Lower lobe of right lung (tissue), 2 donors: ENCODE measurements around the gene WDR4. TPM values are rescaled to one million over a fixed set of nuclear protein-coding genes. Genes with fewer than 3 reads are reported as not detected.

Experiments used
- ATAC-seq, 2 donors: fragments of 200-7000 bp; cut with Tn5 transposase; one replicate each; pipeline ENCODE4 v1.9.1; 2020 to 2022; ENCODE audit warnings: mild to moderate bottlenecking in 2 of 2, moderate library complexity in 2 of 2
- DNase-seq: peaks from one replicate; pipeline ENCODE4 v3.0.0-alpha.2; 2020
- H3K27ac ChIP-seq: fragments of 200-600 bp; one replicate; pipeline ENCODE4 v1.8.0; 2022
- H3K27me3 ChIP-seq: fragments of 200-600 bp; one replicate; pipeline ENCODE4 v1.8.0; 2022; ENCODE audit warnings: low read depth
- H3K36me3 ChIP-seq: fragments of 200-600 bp; one replicate; pipeline ENCODE4 v1.8.0; 2022; ENCODE audit warnings: mild to moderate bottlenecking
- H3K4me1 ChIP-seq: fragments of 200-600 bp; one replicate; pipeline ENCODE4 v1.8.0; 2022
- H3K4me3 ChIP-seq: fragments of 200-600 bp; one replicate; pipeline ENCODE4 v1.8.0; 2022; ENCODE audit warnings: mild to moderate bottlenecking
- H3K9me3 ChIP-seq: fragments of 200-600 bp; one replicate; pipeline ENCODE4 v1.8.0; 2022
- intact Hi-C: fragments of 100-400 bp; cut with DNase I; formaldehyde crosslinking; loops from one replicate; pipeline ENCODE4 v1.11.0; 2022
- total RNA-seq: library from RNA; stranded (reverse); fragmentation: NEBNext Ultra II Directional; extraction: Animal tissue kit (Norgen Biotek cat#: 25700); gene quantifications from one replicate; pipeline ENCODE4 v1.2.1, GENCODE V29; 2021
- TF ChIP-seq, protein P1 (sequence below): fragments of 200-600 bp; IDR thresholded peaks from one replicate; pipeline ENCODE4 v1.8.0; 2022; ENCODE audit warnings: antibody characterized with exemption, mild to moderate bottlenecking
- donor health status: DM: no; HTN: yes; CAD: no; lungs with severe emphysema.

The WDR4 gene
- total RNA-seq, 1 donor from 2014 or later, result 17.1 TPM

DNA sequence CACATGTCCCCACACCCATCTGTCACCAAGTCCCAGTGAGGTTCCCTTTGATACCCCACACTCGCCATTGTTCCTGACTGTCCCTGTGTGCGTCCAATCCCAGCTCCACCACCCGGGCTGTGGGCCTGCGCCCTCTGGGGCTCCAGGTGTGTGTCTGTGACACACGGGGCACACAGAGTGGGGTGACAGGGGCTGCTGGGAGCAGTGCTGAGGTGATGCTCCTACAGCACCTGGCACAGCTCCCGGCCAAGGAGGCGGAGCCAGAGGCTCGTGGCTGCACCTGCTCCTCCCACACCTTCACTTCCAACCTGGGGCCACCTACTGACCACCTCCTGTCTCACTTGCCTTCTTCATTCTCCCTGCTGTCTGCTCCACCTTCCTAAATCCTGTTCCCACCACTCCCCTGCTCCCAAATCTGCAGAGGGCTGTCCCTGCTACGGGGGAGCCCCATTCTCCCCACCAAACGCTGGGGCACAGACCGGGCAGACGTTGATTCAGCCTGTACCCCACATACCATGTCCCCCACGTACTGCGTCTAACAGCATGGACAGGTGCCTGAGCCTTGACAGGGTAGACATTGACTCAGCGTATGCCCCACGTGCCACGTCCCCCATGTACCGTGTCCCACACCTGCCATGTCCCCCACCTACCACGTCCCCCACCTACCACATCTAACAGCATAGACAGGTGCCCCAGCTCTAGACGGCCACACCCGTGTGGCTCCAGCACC, 16.4 kb downstream of the WDR4 start:
- Histone ChIP-seq H3K4me3 (no peak overlapping the region), H3K9me3 (no peaks in the 10 kb centered on the region), H3K4me1 (peaks cover 8% of the 10 kb centered on the region), H3K36me3 (peaks cover 65% of the 10 kb centered on the region), H3K27ac (no peak overlapping the region), H3K27me3 (no peaks in the 10 kb centered on the region)
- ATAC-seq (no peak), DNase-seq (no peak)
- TF ChIP-seq, protein P1, sequence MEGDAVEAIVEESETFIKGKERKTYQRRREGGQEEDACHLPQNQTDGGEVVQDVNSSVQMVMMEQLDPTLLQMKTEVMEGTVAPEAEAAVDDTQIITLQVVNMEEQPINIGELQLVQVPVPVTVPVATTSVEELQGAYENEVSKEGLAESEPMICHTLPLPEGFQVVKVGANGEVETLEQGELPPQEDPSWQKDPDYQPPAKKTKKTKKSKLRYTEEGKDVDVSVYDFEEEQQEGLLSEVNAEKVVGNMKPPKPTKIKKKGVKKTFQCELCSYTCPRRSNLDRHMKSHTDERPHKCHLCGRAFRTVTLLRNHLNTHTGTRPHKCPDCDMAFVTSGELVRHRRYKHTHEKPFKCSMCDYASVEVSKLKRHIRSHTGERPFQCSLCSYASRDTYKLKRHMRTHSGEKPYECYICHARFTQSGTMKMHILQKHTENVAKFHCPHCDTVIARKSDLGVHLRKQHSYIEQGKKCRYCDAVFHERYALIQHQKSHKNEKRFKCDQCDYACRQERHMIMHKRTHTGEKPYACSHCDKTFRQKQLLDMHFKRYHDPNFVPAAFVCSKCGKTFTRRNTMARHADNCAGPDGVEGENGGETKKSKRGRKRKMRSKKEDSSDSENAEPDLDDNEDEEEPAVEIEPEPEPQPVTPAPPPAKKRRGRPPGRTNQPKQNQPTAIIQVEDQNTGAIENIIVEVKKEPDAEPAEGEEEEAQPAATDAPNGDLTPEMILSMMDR, result no peak
- intact Hi-C loops, result no loop called here

DNA sequence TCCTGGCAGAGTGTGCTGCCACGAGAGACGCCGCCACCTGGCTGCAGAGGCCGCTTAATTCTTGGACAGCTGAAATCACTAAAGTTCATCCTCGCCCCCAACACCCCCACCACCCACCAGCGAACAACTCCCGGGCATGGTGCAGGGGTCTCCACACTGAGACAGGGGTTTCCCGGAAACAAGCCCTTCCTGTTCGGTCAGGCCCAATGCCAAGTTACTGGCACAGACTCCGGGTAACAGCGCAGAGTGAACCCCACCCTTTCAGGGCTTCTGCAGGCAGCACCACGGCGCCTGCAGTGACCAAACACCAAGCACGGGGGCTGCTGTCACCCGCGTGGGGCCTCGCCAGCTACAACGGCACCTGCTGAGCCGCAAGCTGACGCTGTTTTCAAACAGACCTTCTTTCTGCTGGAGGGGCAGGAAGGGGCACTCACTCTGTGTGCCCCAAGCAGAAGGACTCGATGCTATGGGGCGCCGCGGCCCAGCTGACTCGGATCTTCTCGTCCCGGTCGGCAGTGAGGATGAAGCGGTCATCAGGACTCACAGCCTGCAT, 17.4 kb downstream of the WDR4 start:
- TF ChIP-seq, protein P1, result no peak
- Histone ChIP-seq H3K4me3 (no peak overlapping the region), H3K27ac (peak overlapping the region; percentile 24), H3K4me1 (peaks cover 8% of the 10 kb centered on the region), H3K36me3 (peaks cover 68% of the 10 kb centered on the region), H3K9me3 (no peaks in the 10 kb centered on the region), H3K27me3 (no peaks in the 10 kb centered on the region)
- ATAC-seq (no peak), DNase-seq (no peak)
- intact Hi-C loops, result no loop called here

DNA sequence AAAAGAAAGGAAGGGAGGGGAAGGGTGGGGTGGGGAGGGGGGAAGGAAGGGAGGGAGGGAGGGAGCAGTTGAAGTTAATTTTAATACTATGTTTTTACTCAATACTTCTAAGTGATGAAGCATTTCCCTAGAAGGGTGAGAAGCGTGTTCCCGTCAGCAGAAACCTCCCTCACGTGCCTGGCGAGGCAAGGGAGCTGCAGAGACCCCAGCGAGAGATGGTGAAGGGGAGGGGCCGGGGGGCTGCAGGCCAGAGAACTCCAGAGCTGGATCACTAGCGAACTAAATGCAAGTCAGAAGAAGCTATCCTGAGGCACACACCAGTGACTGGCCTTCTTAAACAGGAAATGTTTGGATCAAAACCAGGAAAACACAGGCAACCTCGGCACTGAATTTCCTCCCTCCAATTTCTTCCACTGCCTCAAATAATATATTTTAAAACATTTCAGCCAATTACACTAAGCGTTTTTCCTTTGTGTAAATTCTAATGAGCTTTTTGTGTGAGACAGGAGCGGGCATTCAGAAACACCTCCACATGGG, 18.0 kb downstream of the WDR4 start:
- Histone ChIP-seq H3K9me3 (no peaks in the 10 kb centered on the region), H3K36me3 (peaks cover 72% of the 10 kb centered on the region), H3K27ac (peak overlapping the region; percentile 24), H3K27me3 (no peaks in the 10 kb centered on the region), H3K4me3 (no peak overlapping the region), H3K4me1 (peaks cover 8% of the 10 kb centered on the region)
- intact Hi-C loops, result no loop called here
- TF ChIP-seq, protein P1, result no peak
- no peak for DNase-seq
- ATAC-seq, result no peak

DNA sequence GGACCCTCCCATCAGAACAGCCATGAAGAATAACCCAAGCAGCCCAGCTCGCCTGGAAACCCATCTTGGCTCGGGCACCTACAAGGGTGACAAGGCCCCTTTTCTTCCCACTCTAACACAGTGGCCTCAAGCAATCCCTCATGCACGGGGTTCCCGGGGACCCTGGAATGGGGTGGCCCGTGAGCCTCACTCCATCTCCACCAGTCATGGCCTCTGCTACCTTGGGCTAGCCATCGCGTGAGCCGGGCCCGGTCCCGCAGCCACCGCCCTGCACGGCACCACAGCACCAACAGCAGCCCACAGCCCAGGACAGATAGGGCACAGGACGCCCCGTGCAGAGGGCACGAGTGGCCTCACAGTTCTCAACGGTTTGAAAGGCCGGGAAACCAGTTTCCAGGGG, 19.0 kb downstream of the WDR4 start:
- Histone ChIP-seq H3K27ac (no peak overlapping the region), H3K4me1 (peaks cover 14% of the 10 kb centered on the region), H3K9me3 (no peaks in the 10 kb centered on the region), H3K4me3 (no peak overlapping the region), H3K36me3 (peaks cover 77% of the 10 kb centered on the region), H3K27me3 (no peaks in the 10 kb centered on the region)
- ATAC-seq (no peak), DNase-seq (no peak)
- TF ChIP-seq, protein P1, result no peak
- intact Hi-C loops, result no loop called here

DNA sequence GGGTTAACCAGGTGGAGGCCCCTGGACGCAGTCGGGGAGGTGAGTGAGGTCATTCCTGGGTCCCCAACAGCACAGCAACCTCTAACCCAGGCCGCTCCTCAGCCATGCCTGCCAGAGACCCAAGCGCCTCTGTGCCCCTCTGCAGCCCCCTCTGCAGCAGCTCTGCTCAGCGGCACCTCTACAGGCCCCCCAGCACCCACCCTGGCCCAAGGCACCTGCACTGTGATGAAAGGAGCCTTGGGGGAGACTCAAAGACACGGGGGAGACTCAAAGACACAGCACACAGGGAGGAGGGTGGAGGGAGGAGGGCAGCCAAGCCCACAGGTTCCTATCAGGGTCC, 19.5 kb downstream of the WDR4 start:
- Histone ChIP-seq H3K4me3 (no peak overlapping the region), H3K27me3 (no peaks in the 10 kb centered on the region), H3K27ac (no peak overlapping the region), H3K4me1 (peaks cover 19% of the 10 kb centered on the region), H3K36me3 (peaks cover 82% of the 10 kb centered on the region), H3K9me3 (no peaks in the 10 kb centered on the region)
- ATAC-seq (no peak), DNase-seq (no peak)
- TF ChIP-seq, protein P1, result no peak
- intact Hi-C loops, result no loop called here
